Upper lobe of left lung (tissue), 6 donors: Measurements from ENCODE around the gene DPP6. TPM values are rescaled to one million over a fixed set of nuclear protein-coding genes. Genes with fewer than 3 reads are reported as not detected.
A peak's percentile ranks its signal among the peaks of the same experiment; 100 is the strongest.

ENCODE experiments used
- ATAC-seq, 2 donors: fragments of 200-7000 bp; cut with Tn5 transposase; one replicate each; pipeline ENCODE4 v1.9.1; 2022; ENCODE audit warnings: mild to moderate bottlenecking in 2 of 2, moderate library complexity in 2 of 2; ENCODE audit not compliant: low FRiP score in 2 of 2
- DNase-seq, 2 donors: peaks; one replicate each; pipeline ENCODE4 v3.0.0-alpha.2; 2019 to 2020
- H3K27ac ChIP-seq, 4 donors: fragments of 200-600 bp; sonication (generic); one replicate each; pipeline ENCODE4 v1.5.1; 2016 to 2019
- H3K27me3 ChIP-seq, 4 donors: fragments of 200-600 bp; sonication (generic); one replicate each; pipeline ENCODE4 v1.5.1; 2017 to 2019
- H3K36me3 ChIP-seq, 4 donors: fragments of 200-600 bp; sonication (generic); one replicate each; pipeline ENCODE4 v1.5.1; 2016 to 2019
- H3K4me1 ChIP-seq, 4 donors: fragments of 200-600 bp; sonication (generic); one replicate each; pipeline ENCODE4 v1.5.1; 2018 to 2019
- H3K4me3 ChIP-seq, 4 donors: fragments of 200-600 bp; sonication (generic); one replicate each; pipeline ENCODE4 v1.5.1; 2017 to 2019; ENCODE audit warnings: mild to moderate bottlenecking in 2 of 4, moderate library complexity in 1 of 4
- H3K9me3 ChIP-seq, 4 donors: fragments of 200-600 bp; sonication (generic); one replicate each; pipeline ENCODE4 v1.5.1; 2018 to 2019
- EP300 ChIP-seq, 4 donors: sonication (generic); formaldehyde crosslinking; IDR thresholded peaks; one replicate each; pipeline ENCODE4 v1.5.1; 2017; ENCODE audit warnings: antibody characterized with exemption in 4 of 4, control low read depth in 2 of 4
- POLR2A ChIP-seq, 4 donors: fragments of 450-650 bp; IDR thresholded peaks; one replicate each; pipeline ENCODE4 v1.5.1; 2016 to 2017; ENCODE audit warnings: antibody characterized with exemption in 4 of 4, mild to moderate bottlenecking in 2 of 4
- POLR2AphosphoS5 ChIP-seq, 2 donors: sonication (generic); formaldehyde crosslinking; IDR thresholded peaks; one replicate each; pipeline ENCODE4 v1.5.1; 2017; ENCODE audit warnings: antibody characterized with exemption in 2 of 2
- WGBS, 2 donors: methylation state at CpG; one replicate each; pipeline ENCODE4 v1.1.5; 2017 to 2018; 5-methylcytosine and 5-hydroxymethylcytosine counted together
- total RNA-seq, 6 donors: library from RNA; depleted of rRNA in 4 of 6; stranded (reverse); fragments of >200 nt in 4 of 6; gene quantifications; one replicate each; pipeline versions ENCODE4 v1.1.0 to v1.2.1, GENCODE V29; 2016 to 2021
- TF ChIP-seq, protein P1 (sequence below), 6 experiments: fragments of 450-650 bp in 4 of 6; fragments of 200-600 bp in 2 of 6; sonication (generic) in 2 of 6; IDR thresholded peaks; one replicate each; pipeline ENCODE4 v1.5.1; 2016 to 2019; ENCODE audit warnings: antibody characterized with exemption in 6 of 6
- donor health status: DM: no; HTN: no; CAD: no; lungs with moderate emphysema.
- donor health status: DM: no; HTN: yes; CAD: no; lungs with severe emphysema.

DPP6 gene
- total RNA-seq, 6 donors from 2014 or later: 0.49 to 3.1 (median 0.86) TPM; not detected in 2

DNA sequence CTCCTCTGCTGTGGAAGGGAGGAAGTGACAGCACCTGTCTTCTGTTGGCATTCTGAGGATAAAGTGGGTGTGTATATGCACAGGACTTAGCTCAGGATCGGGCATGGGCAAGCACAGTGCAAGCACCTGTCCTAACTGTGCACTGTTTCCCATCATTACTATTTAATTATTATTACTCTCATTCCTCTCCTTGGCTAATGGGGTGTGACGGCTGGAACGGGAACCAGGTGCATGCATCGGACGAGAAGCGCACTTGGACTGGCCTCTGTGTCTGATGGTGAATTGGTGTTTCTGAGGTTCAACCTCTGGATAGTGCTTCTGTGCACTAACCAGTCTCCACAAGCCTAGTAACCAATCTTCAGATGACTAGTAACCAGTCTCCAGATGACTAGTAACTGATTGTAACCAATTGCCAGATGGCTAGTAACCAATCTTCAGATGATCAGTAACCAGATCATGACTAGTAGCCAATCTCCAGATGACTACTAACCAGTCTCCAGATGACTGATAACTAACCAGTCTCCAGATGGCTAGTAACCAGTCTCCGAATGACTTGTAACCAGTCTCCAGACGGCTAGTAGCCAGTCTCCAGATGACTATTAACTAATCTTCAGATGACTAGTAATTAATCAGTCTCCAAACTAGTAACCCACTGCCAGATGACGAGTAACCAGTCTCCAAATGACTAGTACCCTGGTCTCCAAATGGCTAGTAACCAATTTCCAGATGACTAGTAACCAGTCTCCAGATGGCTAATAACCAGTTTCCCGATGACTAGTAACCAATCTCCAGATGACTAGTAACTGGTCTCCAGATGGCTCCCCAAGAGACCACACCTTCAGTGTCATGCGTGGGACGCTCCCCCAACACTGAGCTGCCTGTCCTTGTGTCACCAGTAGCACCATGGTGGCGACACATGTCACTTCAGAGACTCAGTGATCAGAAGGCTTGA, 864.9 kb downstream of the DPP6 start:
- H3K4me1 ChIP-seq: peaks cover 4 to 12% (median 7%) of the 10 kb centered on the region in 4 donors
- no peak overlapping the region for H3K4me3 ChIP-seq
- TF ChIP-seq EP300 (IDR thresholded peaks at IDR 0.05): no peak
- TF ChIP-seq POLR2A (IDR thresholded peaks at IDR 0.05): no peak
- TF ChIP-seq POLR2AphosphoS5 (IDR thresholded peaks at IDR 0.05): no peak
- TF ChIP-seq, protein P1, sequence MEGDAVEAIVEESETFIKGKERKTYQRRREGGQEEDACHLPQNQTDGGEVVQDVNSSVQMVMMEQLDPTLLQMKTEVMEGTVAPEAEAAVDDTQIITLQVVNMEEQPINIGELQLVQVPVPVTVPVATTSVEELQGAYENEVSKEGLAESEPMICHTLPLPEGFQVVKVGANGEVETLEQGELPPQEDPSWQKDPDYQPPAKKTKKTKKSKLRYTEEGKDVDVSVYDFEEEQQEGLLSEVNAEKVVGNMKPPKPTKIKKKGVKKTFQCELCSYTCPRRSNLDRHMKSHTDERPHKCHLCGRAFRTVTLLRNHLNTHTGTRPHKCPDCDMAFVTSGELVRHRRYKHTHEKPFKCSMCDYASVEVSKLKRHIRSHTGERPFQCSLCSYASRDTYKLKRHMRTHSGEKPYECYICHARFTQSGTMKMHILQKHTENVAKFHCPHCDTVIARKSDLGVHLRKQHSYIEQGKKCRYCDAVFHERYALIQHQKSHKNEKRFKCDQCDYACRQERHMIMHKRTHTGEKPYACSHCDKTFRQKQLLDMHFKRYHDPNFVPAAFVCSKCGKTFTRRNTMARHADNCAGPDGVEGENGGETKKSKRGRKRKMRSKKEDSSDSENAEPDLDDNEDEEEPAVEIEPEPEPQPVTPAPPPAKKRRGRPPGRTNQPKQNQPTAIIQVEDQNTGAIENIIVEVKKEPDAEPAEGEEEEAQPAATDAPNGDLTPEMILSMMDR (IDR thresholded peaks at IDR 0.05): no peak
- no peak overlapping the region for H3K27ac ChIP-seq
- H3K9me3 ChIP-seq: no peaks in the 10 kb centered on the region
- 89 to 93% methylated on average over 12 to 13 of the region's 13 CpGs for WGBS, 2 donors
- peaks cover 0 to 9% (median 4%) of the 10 kb centered on the region in 4 donors for H3K27me3 ChIP-seq
- DNase-seq (no peak), ATAC-seq (no peak)
- no peaks in the 10 kb centered on the region for H3K36me3 ChIP-seq

DNA sequence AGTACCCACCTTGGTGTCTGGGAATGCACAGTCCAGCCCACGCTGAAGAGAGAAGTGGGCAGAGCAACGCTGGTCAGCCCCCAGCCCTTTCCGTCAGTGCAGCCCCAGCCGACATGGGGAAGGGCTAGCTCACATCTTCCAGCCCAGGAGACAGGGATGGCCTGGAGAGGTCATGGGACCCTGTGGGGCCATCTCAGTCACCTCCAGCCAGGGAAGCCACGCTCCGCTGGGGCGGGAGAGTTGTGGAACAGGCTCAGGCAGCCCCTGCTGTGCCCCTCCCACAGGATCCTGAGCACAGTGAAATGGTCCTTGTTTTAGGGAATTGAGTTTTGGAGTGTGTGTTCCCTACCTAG, 865.6 kb downstream of the DPP6 start:
- DNase-seq (peak in 1 of 2 donors; percentile 58), ATAC-seq (no peak)
- WGBS, 2 donors: 74 to 80% methylated on average over 1 to 7 of the region's 7 CpGs
- Histone ChIP-seq H3K4me3 (no peak overlapping the region), H3K36me3 (no peaks in the 10 kb centered on the region), H3K27ac (no peak overlapping the region), H3K4me1 (peaks cover 4 to 12% (median 7%) of the 10 kb centered on the region in 4 donors), H3K27me3 (peaks cover 0 to 9% (median 4%) of the 10 kb centered on the region in 4 donors), H3K9me3 (no peaks in the 10 kb centered on the region)
- TF ChIP-seq POLR2AphosphoS5 (IDR thresholded peaks at IDR 0.05) (no peak), EP300 (IDR thresholded peaks at IDR 0.05) (no peak), POLR2A (IDR thresholded peaks at IDR 0.05) (no peak)
- TF ChIP-seq, protein P1 (IDR thresholded peaks at IDR 0.05): no peak

DNA sequence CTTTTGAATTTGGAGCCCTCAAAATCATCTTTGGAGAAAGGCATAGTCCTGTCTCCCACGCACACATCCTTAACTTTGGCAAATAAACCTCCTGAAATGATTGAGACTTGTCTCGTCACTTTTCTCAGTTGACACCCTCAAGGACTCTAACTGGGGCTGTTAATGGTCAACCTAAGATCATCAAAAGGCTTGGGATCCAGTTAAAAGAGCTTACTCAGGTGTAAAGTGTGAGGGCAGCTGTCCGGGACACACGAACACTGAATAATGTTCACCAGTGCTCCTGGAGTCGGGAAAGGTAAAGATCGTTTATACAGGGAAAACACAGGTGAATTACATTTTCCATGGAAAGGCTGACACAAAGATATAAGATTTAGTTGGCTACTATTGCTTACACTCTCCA, 866.1 kb downstream of the DPP6 start:
- ATAC-seq (no peak), DNase-seq (no peak)
- H3K4me1 ChIP-seq: peaks cover 4 to 12% (median 7%) of the 10 kb centered on the region in 4 donors
- H3K4me3 ChIP-seq: no peak overlapping the region
- 75 to 80% methylated on average over 6 of the region's 6 CpGs for WGBS, 2 donors
- no peaks in the 10 kb centered on the region for H3K36me3 ChIP-seq
- H3K27me3 ChIP-seq: peaks cover 0 to 9% (median 4%) of the 10 kb centered on the region in 4 donors
- H3K27ac ChIP-seq: no peak overlapping the region
- TF ChIP-seq, protein P1 (IDR thresholded peaks at IDR 0.05): no peak
- TF ChIP-seq POLR2A (IDR thresholded peaks at IDR 0.05) (no peak), EP300 (IDR thresholded peaks at IDR 0.05) (no peak), POLR2AphosphoS5 (IDR thresholded peaks at IDR 0.05) (no peak)
- no peaks in the 10 kb centered on the region for H3K9me3 ChIP-seq

DNA sequence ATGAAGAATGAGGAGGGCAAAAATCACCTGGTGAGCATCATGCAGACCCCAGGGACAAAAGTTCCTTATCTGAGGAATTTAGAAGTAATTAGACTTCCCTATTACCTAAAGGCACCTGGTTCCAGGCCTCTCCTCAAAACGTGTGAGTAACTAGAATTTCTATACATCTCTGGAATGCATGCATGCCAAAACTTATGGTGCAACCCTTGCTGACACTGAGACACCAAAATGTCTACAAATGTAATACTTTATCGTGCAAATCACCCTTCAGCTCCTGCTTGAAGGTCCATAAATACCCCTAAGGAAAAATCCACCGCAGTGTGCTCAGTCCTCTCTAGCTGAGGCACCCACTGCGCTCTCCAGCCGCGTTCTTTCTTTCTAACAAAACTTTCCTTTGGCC, 866.5 kb downstream of the DPP6 start:
- 82 to 93% methylated on average over 5 to 6 of the region's 6 CpGs for WGBS, 2 donors
- ATAC-seq: no peak
- H3K36me3 ChIP-seq: no peaks in the 10 kb centered on the region
- H3K4me1 ChIP-seq: peaks cover 4 to 9% (median 6%) of the 10 kb centered on the region in 4 donors
- H3K27ac ChIP-seq: no peak overlapping the region
- H3K9me3 ChIP-seq: no peaks in the 10 kb centered on the region
- DNase-seq: no peak
- H3K4me3 ChIP-seq: no peak overlapping the region
- TF ChIP-seq EP300 (IDR thresholded peaks at IDR 0.05) (no peak), POLR2AphosphoS5 (IDR thresholded peaks at IDR 0.05) (no peak)
- TF ChIP-seq, protein P1 (IDR thresholded peaks at IDR 0.05): no peak
- peaks cover 0 to 9% (median 4%) of the 10 kb centered on the region in 4 donors for H3K27me3 ChIP-seq
